Peyer's patch (tissue), 4 donors: Measurements from ENCODE around the gene TRIL.

Experiments used
- POLR2A ChIP-seq, 2 donors: fragments of 450-650 bp; IDR thresholded peaks; one replicate each; pipeline ENCODE4 v1.5.1; 2017; ENCODE audit warnings: antibody characterized with exemption in 2 of 2, mild to moderate bottlenecking in 2 of 2, moderate library complexity in 2 of 2
- TF ChIP-seq, protein P1 (sequence below), 6 experiments: fragments of 450-650 bp in 4 of 6; fragments of 200-600 bp in 2 of 6; sonication (generic) in 1 of 6; IDR thresholded peaks; one replicate each; pipeline ENCODE4 v1.5.1; 2017 to 2019; ENCODE audit warnings: antibody characterized with exemption in 6 of 6, mild to moderate bottlenecking in 3 of 6, moderate library complexity in 1 of 6

DNA sequence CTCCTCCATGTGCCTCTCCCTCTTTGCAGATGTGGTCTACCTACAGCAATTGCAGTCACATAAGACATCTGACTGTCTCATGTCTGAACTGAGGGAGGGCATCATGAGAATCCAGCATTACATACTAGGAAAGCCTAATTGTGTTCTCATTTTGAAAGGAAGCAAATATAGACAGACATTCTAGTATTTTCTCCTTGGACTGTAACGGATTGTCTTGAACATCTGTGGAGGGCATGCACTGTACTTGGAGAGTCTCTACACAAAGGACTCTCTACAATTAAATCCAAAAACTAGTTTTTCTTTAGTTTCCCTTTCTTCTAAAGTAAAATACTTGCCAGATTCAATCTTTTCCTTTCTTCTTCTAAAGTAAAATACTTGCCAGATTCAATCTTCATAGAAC, 34.7 kb upstream of the TRIL start:
- TF ChIP-seq, protein P1, sequence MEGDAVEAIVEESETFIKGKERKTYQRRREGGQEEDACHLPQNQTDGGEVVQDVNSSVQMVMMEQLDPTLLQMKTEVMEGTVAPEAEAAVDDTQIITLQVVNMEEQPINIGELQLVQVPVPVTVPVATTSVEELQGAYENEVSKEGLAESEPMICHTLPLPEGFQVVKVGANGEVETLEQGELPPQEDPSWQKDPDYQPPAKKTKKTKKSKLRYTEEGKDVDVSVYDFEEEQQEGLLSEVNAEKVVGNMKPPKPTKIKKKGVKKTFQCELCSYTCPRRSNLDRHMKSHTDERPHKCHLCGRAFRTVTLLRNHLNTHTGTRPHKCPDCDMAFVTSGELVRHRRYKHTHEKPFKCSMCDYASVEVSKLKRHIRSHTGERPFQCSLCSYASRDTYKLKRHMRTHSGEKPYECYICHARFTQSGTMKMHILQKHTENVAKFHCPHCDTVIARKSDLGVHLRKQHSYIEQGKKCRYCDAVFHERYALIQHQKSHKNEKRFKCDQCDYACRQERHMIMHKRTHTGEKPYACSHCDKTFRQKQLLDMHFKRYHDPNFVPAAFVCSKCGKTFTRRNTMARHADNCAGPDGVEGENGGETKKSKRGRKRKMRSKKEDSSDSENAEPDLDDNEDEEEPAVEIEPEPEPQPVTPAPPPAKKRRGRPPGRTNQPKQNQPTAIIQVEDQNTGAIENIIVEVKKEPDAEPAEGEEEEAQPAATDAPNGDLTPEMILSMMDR (IDR thresholded peaks at IDR 0.05): no peak
- no peak for TF ChIP-seq POLR2A (IDR thresholded peaks at IDR 0.05)
